HepG2 (cell line): ENCODE data around the gene RANBP3. TPM values are rescaled to one million over a fixed set of nuclear protein-coding genes. Genes with fewer than 3 reads are reported as not detected.

ENCODE experiments used
- CBFB ChIP-seq: sonication (generic); formaldehyde crosslinking; IDR thresholded peaks from 2 replicates; pipeline ENCODE4 v1.4.0; 2020; ENCODE audit warnings: missing genetic modification reagents
- ESRRA ChIP-seq: sonication (generic); formaldehyde crosslinking; IDR thresholded peaks from 2 replicates; pipeline ENCODE4 v1.5.1; 2020; ENCODE audit warnings: mild to moderate bottlenecking, low read depth, missing genetic modification reagents
- GLI4 ChIP-seq: sonication (generic); formaldehyde crosslinking; IDR thresholded peaks from 2 replicates; pipeline ENCODE4 v1.5.1; 2020; ENCODE audit warnings: missing genetic modification reagents, mild to moderate bottlenecking, moderate library complexity, borderline replicate concordance
- MED1 ChIP-seq: sonication (generic); formaldehyde crosslinking; IDR thresholded peaks from 2 replicates; pipeline ENCODE4 v1.4.0; 2020; ENCODE audit warnings: missing genetic modification reagents
- NFKBIZ ChIP-seq: IDR thresholded peaks from 2 replicates; pipeline ENCODE4 v1.6.1; 2018; ENCODE audit warnings: missing genetic modification reagents, missing compliant biosample characterization
- NR2F6 ChIP-seq, 2 experiments: IDR thresholded peaks; 2 replicates each; pipeline ENCODE4 v1.6.1; 2016; ENCODE audit warnings: antibody characterized with exemption in 1 of 2, mild to moderate bottlenecking in 1 of 2
- STAG1 ChIP-seq: sonication (generic); formaldehyde crosslinking; IDR thresholded peaks from 2 replicates; pipeline ENCODE4 v1.4.0; 2020; ENCODE audit warnings: missing genetic modification reagents
- ZNF10 ChIP-seq: sonication (generic); formaldehyde crosslinking; IDR thresholded peaks from 2 replicates; pipeline ENCODE4 v1.4.0; 2020; ENCODE audit warnings: mild to moderate bottlenecking, low read depth, missing genetic modification reagents, borderline replicate concordance
- ZNF556 ChIP-seq: sonication (generic); formaldehyde crosslinking; IDR thresholded peaks from 2 replicates; pipeline ENCODE4 v1.4.0; 2020; ENCODE audit warnings: mild to moderate bottlenecking, missing genetic modification reagents, borderline replicate concordance
- ZNF816 ChIP-seq: sonication (generic); formaldehyde crosslinking; IDR thresholded peaks from 2 replicates; pipeline ENCODE4 v1.8.0; 2022; ENCODE audit warnings: missing genetic modification reagents, mild to moderate bottlenecking, borderline replicate concordance
- polyA plus RNA-seq, 8 experiments: library from polyadenylated mRNA; depleted of rRNA in 3 of 8; stranded (reverse) in 7 of 8; unstranded in 1 of 8; fragments of >200 nt; fragmentation: Illumina TruSeq in 4 of 8; extraction: Trizol in 4 of 8; gene quantifications; 2 replicates each; pipeline versions ENCODE4 v1.2.1 to v1.2.3, GENCODE V29; 2011 to 2016; ENCODE audit warnings: low read depth in 4 of 8, missing spikeins in 1 of 8, mixed read lengths in 1 of 8; ENCODE audit not compliant: insufficient read depth in 1 of 8
- total RNA-seq, 5 experiments: library from RNA; depleted of rRNA; stranded (reverse); fragments of >200 nt; fragmentation: Illumina TruSeq; extraction: Trizol; gene quantifications; 2 replicates each; pipeline ENCODE4 v1.2.3, GENCODE V29; 2016; ENCODE audit warnings: low read depth in 1 of 5
- TF ChIP-seq, protein P1 (sequence below): sonication (generic); formaldehyde crosslinking; IDR thresholded peaks from 2 replicates; pipeline ENCODE4 v1.4.0; 2020; ENCODE audit warnings: missing genetic modification reagents, borderline replicate concordance
- TF ChIP-seq, protein P2 (sequence below): sonication (generic); formaldehyde crosslinking; IDR thresholded peaks from 2 replicates; pipeline ENCODE4 v1.8.1; 2023; ENCODE audit warnings: mild to moderate bottlenecking, moderate library complexity, missing genetic modification reagents
- TF ChIP-seq, protein P3 (sequence below): conservative IDR thresholded peaks from 2 replicates; pipeline ENCODE4 v1.6.1; 2018; ENCODE audit warnings: missing genetic modification reagents
- TF ChIP-seq, protein P4 (sequence below): sonication (generic); formaldehyde crosslinking; IDR thresholded peaks from 2 replicates; pipeline ENCODE4 v1.8.0; 2022; ENCODE audit warnings: missing genetic modification reagents, mild to moderate bottlenecking, inconsistent platforms, borderline replicate concordance
- TF ChIP-seq, protein P5 (sequence below): sonication (generic); formaldehyde crosslinking; IDR thresholded peaks from 2 replicates; pipeline ENCODE4 v1.4.0; 2020; ENCODE audit warnings: missing genetic modification reagents

RANBP3 gene
- total and polyA plus RNA-seq, 2 of the 13 experiments (the other 11 are each of a cell fraction or from before 2014, with no cell fraction given): 39.5 to 149 TPM

DNA sequence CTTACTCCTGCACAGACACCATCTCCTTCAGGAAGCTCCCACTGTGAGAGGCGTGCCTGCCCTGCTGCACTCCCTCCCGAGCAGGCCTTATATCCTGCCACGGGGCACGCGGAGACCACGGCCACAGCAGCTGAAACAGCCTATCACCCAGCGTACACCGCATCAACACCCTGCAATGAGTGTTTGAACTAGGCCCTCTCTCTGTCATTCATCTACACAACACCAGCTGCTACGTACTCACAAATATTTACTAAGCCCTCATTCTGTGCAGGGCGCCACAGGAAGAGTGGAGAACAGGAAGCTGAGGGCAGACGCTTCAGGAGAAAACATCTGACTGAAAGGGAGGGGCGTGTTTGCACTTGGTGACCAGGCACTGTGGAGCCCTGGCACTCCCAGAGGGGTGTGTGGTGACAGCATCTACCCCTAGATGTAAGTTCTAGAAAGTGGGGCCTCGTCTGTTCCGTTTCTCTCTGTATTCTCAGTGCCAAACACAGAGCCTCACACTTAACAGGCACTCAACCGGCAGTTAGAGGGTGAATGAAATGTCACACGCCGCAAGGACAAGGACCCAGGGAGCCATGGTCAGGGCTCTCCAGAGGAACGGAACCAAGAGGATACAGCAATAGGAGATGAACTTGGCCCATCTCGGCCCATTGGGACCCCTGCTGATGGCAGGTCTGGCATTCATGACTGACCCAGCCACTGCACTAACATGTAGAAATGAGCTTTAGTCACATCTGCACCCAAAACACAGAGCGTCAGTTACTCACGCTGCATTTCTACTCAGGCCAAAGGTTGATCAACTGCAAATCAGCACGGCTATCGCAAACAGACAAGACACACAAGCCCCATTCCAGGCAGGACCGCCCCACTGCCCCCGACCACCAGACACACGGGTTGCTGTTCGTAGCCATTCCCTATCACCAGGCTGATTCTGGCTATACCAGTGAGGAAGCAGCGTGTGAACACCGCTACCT, 15.7 kb downstream of the RANBP3 start (continued):
- TF ChIP-seq, protein P1, sequence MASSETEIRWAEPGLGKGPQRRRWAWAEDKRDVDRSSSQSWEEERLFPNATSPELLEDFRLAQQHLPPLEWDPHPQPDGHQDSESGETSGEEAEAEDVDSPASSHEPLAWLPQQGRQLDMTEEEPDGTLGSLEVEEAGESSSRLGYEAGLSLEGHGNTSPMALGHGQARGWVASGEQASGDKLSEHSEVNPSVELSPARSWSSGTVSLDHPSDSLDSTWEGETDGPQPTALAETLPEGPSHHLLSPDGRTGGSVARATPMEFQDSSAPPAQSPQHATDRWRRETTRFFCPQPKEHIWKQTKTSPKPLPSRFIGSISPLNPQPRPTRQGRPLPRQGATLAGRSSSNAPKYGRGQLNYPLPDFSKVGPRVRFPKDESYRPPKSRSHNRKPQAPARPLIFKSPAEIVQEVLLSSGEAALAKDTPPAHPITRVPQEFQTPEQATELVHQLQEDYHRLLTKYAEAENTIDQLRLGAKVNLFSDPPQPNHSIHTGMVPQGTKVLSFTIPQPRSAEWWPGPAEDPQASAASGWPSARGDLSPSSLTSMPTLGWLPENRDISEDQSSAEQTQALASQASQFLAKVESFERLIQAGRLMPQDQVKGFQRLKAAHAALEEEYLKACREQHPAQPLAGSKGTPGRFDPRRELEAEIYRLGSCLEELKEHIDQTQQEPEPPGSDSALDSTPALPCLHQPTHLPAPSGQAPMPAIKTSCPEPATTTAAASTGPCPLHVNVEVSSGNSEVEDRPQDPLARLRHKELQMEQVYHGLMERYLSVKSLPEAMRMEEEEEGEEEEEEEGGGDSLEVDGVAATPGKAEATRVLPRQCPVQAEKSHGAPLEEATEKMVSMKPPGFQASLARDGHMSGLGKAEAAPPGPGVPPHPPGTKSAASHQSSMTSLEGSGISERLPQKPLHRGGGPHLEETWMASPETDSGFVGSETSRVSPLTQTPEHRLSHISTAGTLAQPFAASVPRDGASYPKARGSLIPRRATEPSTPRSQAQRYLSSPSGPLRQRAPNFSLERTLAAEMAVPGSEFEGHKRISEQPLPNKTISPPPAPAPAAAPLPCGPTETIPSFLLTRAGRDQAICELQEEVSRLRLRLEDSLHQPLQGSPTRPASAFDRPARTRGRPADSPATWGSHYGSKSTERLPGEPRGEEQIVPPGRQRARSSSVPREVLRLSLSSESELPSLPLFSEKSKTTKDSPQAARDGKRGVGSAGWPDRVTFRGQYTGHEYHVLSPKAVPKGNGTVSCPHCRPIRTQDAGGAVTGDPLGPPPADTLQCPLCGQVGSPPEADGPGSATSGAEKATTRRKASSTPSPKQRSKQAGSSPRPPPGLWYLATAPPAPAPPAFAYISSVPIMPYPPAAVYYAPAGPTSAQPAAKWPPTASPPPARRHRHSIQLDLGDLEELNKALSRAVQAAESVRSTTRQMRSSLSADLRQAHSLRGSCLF (CRISPR knock-in tag): no peak
- TF ChIP-seq, protein P2, sequence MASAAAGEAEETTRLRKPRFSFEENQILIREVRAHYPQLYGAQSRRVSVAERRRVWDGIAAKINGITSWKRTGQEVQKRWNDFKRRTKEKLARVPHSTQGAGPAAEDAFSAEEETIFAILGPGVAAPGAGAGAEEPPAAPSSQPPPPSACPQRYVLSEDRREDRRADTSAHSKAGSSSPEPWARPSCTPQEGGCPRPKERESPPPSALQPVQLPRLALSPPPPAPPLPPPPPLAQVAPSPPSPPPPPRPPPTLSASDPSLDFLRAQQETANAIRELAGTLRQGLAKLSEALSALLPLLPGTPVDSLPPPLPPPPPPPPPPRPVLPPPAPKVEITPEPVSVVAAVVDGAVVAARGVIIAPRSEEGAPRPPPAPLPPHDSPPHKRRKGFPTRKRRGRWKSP (CRISPR knock-in tag): peak; percentile 51; the same call in 1 of the 2 replicates
- TF ChIP-seq ESRRA (CRISPR knock-in tag): peak; percentile 63; the same call in 1 of the 2 replicates
- TF ChIP-seq, protein P3, sequence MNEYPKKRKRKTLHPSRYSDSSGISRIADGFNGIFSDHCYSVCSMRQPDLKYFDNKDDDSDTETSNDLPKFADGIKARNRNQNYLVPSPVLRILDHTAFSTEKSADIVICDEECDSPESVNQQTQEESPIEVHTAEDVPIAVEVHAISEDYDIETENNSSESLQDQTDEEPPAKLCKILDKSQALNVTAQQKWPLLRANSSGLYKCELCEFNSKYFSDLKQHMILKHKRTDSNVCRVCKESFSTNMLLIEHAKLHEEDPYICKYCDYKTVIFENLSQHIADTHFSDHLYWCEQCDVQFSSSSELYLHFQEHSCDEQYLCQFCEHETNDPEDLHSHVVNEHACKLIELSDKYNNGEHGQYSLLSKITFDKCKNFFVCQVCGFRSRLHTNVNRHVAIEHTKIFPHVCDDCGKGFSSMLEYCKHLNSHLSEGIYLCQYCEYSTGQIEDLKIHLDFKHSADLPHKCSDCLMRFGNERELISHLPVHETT (CRISPR knock-in tag): peak; percentile 34
- peak; percentile 15; the same call in 1 of the 2 replicates for TF ChIP-seq CBFB
- TF ChIP-seq STAG1 (CRISPR knock-in tag): peak; percentile 25; the same call in 1 of the 2 replicates
- no peak for TF ChIP-seq GLI4 (CRISPR knock-in tag)
- TF ChIP-seq ZNF10 (CRISPR knock-in tag): no peak
- peak; percentile 74; the same call in 1 of the 2 replicates for TF ChIP-seq NFKBIZ
- TF ChIP-seq, protein P4, sequence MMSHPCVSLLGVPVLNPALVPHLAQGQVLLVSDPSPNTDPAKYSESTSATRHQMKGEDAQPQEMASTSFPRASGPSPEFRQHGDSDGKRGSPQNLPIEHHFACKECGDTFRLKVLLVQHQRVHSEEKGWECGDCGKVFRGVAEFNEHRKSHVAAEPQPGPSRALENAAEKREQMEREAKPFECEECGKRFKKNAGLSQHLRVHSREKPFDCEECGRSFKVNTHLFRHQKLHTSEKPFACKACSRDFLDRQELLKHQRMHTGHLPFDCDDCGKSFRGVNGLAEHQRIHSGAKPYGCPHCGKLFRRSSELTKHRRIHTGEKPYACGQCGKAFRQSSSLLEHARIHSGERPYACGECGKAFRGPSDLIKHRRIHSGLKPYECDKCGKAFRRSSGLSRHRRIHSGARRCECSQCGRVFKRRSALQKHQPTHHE: peak; percentile 68; the same call in 1 of the 2 replicates
- TF ChIP-seq NR2F6 (IDR thresholded peaks at IDR 0.05): peak; percentile 74
- TF ChIP-seq NR2F6 (CRISPR knock-in tag; IDR thresholded peaks at IDR 0.05): peak; percentile 85
- TF ChIP-seq MED1: peak; percentile 98
- TF ChIP-seq ZNF556: no peak; the same call in 1 of the 2 replicates
- peak; percentile 96; the same call in 1 of the 2 replicates for TF ChIP-seq ZNF816
- TF ChIP-seq, protein P5, sequence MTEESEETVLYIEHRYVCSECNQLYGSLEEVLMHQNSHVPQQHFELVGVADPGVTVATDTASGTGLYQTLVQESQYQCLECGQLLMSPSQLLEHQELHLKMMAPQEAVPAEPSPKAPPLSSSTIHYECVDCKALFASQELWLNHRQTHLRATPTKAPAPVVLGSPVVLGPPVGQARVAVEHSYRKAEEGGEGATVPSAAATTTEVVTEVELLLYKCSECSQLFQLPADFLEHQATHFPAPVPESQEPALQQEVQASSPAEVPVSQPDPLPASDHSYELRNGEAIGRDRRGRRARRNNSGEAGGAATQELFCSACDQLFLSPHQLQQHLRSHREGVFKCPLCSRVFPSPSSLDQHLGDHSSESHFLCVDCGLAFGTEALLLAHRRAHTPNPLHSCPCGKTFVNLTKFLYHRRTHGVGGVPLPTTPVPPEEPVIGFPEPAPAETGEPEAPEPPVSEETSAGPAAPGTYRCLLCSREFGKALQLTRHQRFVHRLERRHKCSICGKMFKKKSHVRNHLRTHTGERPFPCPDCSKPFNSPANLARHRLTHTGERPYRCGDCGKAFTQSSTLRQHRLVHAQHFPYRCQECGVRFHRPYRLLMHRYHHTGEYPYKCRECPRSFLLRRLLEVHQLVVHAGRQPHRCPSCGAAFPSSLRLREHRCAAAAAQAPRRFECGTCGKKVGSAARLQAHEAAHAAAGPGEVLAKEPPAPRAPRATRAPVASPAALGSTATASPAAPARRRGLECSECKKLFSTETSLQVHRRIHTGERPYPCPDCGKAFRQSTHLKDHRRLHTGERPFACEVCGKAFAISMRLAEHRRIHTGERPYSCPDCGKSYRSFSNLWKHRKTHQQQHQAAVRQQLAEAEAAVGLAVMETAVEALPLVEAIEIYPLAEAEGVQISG (CRISPR knock-in tag): peak; percentile 91
